GM19438 (cell line): Measurements from ENCODE around the gene STKLD1.

Experiments
- ATAC-seq: cut with Tn5 transposase; IDR thresholded peaks from one replicate; pipeline ENCODE4 v1.9.1; 2021; ENCODE audit warnings: low read depth; ENCODE audit not compliant: unreplicated experiment

The STKLD1 gene

DNA sequence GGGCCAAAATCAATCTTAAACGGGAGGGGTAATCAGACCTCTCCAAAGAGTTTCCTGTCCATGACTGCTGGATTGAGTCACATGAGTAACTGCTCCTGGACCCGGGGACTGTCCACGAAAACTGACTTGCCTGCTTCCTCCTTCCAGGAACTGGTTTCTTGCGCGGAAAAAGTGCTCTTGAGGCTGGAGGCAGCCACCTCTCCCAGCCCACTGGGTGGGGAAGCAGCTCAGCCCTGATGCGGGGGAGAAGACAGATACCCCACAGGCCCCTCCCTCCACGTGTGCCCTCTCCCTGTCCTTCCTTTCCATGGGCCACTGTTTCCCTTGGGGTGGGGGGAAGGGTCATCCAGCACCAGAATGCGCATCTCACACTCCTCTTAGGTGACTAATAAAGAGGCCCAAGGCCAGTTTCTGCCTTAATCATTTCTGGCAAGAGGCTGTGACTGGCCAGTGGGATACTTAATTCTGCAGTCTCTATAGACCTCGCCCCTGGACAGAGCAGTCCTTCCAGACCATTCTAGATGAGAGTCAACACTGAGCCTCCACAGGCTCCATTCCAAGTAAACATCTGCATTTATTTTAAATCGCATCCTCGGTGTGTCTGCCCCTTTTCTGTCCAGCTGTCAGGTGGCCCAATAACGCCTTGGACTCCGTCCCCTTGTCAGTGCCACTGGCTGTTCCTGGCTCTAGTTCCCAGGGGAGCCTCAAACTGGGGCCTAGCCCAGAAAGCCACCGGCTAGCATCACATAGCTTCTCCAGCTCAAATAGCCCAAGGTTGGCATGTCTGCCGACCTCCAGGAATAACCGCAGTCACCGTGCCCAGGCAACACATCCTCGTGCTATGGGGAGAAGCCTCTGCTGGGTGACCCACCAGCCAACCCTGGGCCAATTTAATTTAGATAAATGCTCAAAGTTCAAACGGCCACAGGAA is 29.6 kb downstream of the STKLD1 start:
- ATAC-seq, result no peak

DNA sequence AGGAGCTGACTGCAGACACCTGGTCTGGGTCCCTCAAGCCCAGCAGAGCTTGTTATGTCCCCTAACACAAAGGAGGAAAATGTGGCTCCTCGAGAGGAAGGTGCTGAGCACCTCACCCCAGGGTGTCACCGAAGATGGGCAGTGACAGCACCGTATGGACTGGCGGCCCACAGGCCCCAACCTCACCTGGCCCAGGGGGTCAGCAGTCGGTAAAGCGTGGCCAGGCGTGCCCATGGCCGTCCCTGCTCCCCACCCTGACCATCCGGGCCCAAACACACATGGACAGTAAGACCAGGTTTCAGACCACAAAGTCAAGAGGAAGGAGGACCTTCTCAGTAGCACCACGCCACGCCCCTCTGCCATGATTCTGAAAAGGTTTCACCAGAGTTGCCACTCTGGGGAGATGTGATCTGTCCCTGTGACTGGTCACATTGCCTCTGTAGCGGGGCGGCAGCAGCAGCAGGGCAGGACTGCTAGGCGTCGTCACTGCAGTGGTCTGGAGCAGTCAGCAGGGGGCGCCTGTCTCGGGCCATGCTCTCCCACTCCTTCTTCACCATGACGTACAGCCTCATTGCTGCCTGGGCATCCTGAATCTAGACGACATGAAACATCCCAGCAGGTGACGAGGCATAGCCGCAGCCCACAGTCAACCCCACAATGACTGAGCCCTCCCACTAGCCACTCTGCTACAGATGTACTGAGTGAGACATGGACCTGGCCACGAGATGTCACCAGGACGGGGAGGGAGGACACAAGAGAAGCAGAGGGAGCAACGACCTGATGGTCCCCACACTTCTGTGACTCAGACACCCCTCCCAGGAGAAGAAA is 30.5 kb downstream of the STKLD1 start:
- ATAC-seq, result no peak

GRCh38 chr9:133408042-133408441 is 31.9 kb downstream of the STKLD1 start:
- ATAC-seq, result no peak

GRCh38 chr9:133415170-133415569 is 39.0 kb downstream of the STKLD1 start:
- no peak for ATAC-seq

DNA sequence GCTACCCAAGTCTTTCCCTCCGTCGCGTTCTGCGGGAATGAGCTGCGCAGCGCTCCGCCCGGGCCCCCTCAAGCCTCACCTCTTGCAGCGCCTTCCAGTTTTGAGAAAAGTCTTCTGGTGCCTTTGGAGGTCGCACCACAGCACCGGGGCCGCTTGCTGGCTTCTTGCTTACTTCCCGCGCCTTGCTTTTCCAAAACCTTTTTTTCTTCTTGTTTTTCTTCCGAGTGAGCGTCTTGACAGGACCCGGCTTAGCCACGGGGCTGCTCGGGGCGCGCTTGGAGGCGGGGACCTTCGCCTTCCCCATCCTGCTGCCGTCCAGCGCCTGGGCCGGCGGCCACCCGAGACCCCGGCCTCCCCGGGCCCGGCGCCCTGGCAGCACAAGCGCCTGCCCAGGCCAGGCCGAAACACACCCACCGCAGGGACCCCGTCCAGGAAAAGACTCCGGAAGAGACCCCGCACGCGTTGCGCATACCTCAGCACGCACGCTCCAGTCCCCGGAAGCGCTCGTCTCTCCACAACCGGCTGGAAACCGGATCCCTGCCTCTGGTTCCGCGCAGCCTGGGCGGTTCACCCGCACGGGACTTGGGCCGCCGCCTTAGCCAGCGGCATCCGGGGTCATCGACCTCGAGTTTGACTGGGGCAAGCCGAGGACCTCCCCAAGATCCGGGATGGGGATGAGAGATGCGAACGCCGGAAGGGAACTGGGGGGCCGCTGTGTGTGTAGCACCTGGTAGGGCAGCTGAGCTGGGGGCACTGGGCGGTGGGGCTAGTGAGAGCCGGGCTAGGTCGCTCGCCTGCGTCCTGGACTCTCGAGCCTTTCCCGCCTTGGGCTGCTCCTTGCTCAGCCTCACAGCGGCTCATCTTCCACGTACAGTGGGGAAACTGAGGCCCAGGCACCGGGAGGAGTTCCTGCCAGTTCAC is 41.6 kb downstream of the STKLD1 start, which contains the start of gene REXO4:
Gene REXO4 (minus strand): TSS at position 470 of the 921 bp plus-strand sequence. CDS start 166 bp downstream, at position 304.
- ATAC-seq, result peak; percentile 82

GRCh38 chr9:133419005-133419404 is 42.8 kb downstream of the STKLD1 start:
- no peak for ATAC-seq

DNA sequence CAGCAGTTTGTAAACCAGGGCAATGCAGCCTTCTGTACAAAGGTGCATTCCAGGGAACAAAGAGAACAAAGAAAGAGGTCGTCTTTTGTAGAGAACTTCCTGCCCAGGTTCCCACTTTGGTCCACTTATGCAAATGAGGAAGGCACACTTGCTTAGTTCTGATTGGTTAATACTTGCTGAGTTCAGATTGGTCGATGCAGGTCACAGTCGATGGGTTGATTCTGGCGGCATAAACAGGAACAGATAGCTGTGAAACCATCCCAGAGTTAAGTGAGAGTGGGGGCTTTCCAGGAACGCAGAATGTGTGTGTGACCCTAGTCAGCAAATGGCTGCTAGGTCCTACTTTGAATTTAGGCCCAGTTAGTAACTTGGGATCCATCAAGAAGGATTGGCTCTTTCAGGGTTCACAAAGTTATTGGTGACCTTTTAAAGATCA is 44.2 kb downstream of the STKLD1 start:
- no peak for ATAC-seq

GRCh38 chr9:133421615-133422542 is 45.7 kb downstream of the STKLD1 start, which contains the start of gene ADAMTS13:
TSS of gene ADAMTS13 (plus strand) at chr9:133422367. CDS start at chr9:133422444, 77 bp downstream.
- no peak for ATAC-seq

DNA sequence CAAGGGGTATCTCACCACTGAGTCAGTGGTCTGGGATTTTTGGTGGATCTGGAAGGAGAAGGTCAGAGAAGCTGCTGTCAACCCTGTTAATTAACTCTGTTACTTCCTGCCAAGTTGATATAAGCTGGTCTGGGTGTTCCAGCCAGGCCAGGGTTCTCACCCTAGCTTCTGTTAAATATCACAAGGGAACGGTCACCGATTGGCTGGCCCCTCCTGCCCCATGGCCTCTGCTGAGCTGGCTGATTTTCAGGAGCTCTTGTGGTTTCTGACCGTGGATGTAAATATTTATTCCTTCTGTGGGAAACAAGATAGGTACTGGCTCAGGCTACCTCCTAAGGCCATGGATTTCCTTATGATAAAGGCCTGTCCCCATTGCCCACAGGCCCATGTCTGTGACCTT is 47.0 kb downstream of the STKLD1 start:
- no peak for ATAC-seq

GRCh38 chr9:133424187-133424586 is 48.0 kb downstream of the STKLD1 start:
- no peak for ATAC-seq

- ATAC-seq, result no peak
Observed at GRCh38 chr9:133425049-133425632, 49.0 kb downstream of the STKLD1 start.

DNA sequence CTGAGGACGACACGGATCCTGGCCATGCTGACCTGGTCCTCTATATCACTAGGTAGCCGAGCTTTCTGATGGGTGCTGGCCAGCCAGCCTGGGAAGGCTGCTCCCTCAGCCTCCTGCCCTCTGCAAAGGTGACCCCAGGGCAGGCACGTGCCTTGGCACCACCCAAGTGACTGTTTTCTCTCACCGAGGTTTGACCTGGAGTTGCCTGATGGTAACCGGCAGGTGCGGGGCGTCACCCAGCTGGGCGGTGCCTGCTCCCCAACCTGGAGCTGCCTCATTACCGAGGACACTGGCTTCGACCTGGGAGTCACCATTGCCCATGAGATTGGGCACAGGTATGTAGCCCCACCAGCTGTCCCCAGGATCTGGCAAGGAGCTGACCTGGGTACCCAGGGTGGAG is 49.8 kb downstream of the STKLD1 start:
- ATAC-seq, result no peak

GRCh38 chr9:133427658-133428348 is 51.6 kb downstream of the STKLD1 start:
- ATAC-seq, result no peak

- ATAC-seq, result no peak
Observed at GRCh38 chr9:133428617-133429101, 52.5 kb downstream of the STKLD1 start.

DNA sequence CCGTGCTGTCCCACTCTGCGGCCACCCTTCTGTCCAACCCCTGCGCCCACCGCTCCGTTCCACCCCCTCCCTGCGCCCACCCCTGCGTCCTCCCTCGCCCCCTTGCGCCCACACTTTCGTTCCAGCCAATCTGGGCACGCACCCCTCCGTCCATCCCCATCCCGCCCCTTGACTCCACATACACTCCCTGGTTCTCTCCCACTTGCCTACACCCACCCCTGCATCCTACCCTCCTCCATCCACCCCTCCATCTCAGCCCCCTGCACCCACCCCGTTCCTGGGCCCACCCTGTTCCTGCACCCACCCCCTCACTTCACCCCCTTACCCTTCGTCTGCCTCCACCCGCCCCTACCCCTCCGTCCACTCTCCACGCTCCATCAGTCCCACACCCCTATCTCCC is 53.0 kb downstream of the STKLD1 start:
- ATAC-seq, result no peak

- no peak for ATAC-seq
Observed at GRCh38 chr9:133429641-133430161, 53.5 kb downstream of the STKLD1 start.

DNA sequence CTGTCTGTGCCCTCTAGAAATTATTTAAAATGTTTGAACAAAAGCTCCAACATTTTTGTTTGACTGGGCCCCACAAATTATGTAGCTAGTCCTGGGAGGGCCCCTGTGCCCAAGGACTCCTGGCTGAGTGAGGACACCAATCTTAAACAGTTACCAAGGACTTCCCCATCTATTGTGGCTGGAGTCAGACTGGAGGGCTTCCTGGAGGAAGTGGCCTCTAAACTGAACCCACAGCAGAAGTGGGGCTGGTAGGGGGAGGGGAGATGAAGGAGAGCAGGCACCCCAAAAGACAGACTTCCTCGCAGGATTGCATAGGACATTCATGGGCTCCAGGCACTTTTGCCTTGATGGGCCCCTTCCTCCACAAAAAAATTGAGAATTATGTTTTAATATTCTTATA is 54.1 kb downstream of the STKLD1 start:
- no peak for ATAC-seq

DNA sequence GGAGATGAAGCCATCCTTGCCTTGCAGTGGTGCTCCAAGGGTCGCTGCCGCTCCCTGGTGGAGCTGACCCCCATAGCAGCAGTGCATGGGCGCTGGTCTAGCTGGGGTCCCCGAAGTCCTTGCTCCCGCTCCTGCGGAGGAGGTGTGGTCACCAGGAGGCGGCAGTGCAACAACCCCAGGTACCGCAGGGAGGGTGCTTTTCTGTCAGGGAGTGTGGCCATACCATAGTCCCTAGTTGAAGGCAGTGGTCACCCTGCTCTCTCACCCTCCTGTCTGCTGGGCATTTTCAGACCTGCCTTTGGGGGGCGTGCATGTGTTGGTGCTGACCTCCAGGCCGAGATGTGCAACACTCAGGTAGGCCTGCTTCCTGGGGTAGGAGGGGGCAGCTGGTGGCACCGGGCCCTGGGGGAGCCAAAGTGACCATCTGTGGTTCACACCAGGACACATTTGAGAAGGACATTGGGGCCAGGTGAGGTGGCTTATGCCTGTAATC is 57.2 kb downstream of the STKLD1 start:
- ATAC-seq, result no peak
